ENCODE measurements around the gene FBXL20.

DNA sequence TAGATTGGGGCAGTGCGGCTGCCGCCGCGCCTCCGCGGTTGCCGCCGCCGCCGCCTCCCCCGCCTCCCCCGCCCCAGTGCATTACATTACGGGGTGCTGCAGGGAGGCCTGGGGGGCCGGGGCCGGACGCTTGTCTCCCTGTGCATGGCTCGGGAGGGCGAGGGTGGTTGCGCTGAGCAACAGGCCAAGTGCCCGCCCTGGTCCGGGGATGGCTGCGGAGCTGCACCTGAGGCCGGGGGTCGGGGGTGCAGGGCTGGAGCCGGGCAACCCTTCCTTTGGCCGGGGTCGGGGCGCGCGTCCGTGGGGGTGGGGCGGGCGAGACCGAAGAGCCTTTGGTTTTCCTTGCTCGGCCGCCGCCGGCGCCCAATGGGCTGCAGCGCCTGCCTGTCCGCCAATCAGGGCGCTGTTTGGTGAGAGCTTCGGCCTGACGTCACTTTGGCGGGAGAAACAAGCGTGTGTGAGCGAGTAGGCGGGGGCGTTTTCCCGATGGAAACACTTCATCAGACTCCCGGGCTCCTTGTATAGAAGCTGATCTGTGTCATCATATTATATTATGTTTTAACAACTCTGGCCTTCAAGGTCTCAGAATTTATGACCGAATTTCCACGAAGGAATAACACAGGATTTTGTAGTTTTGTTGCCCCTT is 941 bp upstream of the FBXL20 start:
- TF ChIP-seq, protein P1, sequence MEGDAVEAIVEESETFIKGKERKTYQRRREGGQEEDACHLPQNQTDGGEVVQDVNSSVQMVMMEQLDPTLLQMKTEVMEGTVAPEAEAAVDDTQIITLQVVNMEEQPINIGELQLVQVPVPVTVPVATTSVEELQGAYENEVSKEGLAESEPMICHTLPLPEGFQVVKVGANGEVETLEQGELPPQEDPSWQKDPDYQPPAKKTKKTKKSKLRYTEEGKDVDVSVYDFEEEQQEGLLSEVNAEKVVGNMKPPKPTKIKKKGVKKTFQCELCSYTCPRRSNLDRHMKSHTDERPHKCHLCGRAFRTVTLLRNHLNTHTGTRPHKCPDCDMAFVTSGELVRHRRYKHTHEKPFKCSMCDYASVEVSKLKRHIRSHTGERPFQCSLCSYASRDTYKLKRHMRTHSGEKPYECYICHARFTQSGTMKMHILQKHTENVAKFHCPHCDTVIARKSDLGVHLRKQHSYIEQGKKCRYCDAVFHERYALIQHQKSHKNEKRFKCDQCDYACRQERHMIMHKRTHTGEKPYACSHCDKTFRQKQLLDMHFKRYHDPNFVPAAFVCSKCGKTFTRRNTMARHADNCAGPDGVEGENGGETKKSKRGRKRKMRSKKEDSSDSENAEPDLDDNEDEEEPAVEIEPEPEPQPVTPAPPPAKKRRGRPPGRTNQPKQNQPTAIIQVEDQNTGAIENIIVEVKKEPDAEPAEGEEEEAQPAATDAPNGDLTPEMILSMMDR (IDR thresholded peaks at IDR 0.05): no peak
- peak; percentile 73; the same call in 1 of the 2 replicates for TF ChIP-seq RFX5 (IDR thresholded peaks at IDR 0.05; ENCODE audit: low read length)
- TF ChIP-seq EP300 (IDR thresholded peaks at IDR 0.05; ENCODE audit: borderline replicate concordance in 1 of 2, low read depth in 1 of 2, low read length in 1 of 2): no peak
- no peak; the same call in 1 of the 2 replicates for TF ChIP-seq POLR2AphosphoS5 (IDR thresholded peaks at IDR 0.05; ENCODE audit: low read depth, low read length)
- no peak for TF ChIP-seq TCF12 (IDR thresholded peaks at IDR 0.05)
- no peak for TF ChIP-seq YY1 (IDR thresholded peaks at IDR 0.05; ENCODE audit: low read depth)
- TF ChIP-seq, protein P2, sequence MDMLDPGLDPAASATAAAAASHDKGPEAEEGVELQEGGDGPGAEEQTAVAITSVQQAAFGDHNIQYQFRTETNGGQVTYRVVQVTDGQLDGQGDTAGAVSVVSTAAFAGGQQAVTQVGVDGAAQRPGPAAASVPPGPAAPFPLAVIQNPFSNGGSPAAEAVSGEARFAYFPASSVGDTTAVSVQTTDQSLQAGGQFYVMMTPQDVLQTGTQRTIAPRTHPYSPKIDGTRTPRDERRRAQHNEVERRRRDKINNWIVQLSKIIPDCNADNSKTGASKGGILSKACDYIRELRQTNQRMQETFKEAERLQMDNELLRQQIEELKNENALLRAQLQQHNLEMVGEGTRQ (IDR thresholded peaks at IDR 0.05; ENCODE audit: borderline replicate concordance, low read depth, low read length): no peak
- TF ChIP-seq JUND (IDR thresholded peaks at IDR 0.05): no peak
- TF ChIP-seq, protein P3, sequence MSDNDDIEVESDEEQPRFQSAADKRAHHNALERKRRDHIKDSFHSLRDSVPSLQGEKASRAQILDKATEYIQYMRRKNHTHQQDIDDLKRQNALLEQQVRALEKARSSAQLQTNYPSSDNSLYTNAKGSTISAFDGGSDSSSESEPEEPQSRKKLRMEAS (IDR thresholded peaks at IDR 0.05; ENCODE audit: low read depth): peak; percentile 99
- TF ChIP-seq FOXM1 (IDR thresholded peaks at IDR 0.05; ENCODE audit: low read depth): no peak
- no peak for TF ChIP-seq MEF2A (IDR thresholded peaks at IDR 0.05; ENCODE audit: borderline replicate concordance, low read depth)
- TF ChIP-seq, protein P4, sequence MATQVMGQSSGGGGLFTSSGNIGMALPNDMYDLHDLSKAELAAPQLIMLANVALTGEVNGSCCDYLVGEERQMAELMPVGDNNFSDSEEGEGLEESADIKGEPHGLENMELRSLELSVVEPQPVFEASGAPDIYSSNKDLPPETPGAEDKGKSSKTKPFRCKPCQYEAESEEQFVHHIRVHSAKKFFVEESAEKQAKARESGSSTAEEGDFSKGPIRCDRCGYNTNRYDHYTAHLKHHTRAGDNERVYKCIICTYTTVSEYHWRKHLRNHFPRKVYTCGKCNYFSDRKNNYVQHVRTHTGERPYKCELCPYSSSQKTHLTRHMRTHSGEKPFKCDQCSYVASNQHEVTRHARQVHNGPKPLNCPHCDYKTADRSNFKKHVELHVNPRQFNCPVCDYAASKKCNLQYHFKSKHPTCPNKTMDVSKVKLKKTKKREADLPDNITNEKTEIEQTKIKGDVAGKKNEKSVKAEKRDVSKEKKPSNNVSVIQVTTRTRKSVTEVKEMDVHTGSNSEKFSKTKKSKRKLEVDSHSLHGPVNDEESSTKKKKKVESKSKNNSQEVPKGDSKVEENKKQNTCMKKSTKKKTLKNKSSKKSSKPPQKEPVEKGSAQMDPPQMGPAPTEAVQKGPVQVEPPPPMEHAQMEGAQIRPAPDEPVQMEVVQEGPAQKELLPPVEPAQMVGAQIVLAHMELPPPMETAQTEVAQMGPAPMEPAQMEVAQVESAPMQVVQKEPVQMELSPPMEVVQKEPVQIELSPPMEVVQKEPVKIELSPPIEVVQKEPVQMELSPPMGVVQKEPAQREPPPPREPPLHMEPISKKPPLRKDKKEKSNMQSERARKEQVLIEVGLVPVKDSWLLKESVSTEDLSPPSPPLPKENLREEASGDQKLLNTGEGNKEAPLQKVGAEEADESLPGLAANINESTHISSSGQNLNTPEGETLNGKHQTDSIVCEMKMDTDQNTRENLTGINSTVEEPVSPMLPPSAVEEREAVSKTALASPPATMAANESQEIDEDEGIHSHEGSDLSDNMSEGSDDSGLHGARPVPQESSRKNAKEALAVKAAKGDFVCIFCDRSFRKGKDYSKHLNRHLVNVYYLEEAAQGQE (IDR thresholded peaks at IDR 0.05; ENCODE audit: low read depth, low read length): no peak

All from SK-N-SH (cell line).